HG02678 (cell line): Measurements from ENCODE around the gene MYL10.

ENCODE experiments used
- ATAC-seq: cut with Tn5 transposase; IDR thresholded peaks from one replicate; pipeline ENCODE4 v1.9.1; 2021; ENCODE audit warnings: mild to moderate bottlenecking, moderate library complexity; ENCODE audit not compliant: unreplicated experiment

The MYL10 gene

DNA sequence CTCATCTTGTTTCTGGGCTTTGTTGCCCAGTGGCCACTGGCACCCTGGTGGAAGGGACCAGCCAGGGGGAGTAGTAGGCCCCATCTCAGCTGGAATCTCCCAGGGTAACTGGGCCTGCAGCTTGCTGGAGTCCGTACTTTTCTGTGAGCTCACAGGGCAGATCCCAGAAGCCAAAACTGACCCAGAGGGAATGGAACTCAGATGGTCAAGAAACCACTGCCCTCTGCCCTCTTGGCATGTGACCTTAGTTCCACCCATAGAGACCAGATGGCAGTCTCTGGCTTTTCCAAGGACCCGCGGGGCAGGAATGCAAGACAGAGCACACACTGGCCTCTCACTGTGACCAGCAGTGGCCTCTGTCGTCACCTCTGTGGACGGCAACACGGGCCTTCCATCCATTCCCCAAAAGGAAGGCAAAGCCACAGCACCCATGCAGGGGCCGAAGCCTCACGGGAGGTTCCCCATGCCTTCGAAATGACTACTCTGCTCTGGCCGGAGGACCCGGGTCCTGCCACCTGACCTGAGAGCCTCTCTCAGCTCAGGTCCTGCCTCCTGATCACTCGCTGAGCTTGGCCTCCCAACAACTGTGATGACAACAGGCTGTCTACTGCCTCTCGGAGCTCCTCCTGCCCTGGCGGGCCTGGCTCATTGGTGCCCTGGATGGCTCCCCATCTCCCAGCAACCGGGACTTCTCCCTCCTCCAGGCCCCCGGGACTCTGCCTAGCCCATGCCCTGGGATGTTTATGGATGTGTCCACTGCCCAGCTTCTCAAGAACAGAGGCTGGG, 29.9 kb downstream of the MYL10 start:
- ATAC-seq, result no peak

DNA sequence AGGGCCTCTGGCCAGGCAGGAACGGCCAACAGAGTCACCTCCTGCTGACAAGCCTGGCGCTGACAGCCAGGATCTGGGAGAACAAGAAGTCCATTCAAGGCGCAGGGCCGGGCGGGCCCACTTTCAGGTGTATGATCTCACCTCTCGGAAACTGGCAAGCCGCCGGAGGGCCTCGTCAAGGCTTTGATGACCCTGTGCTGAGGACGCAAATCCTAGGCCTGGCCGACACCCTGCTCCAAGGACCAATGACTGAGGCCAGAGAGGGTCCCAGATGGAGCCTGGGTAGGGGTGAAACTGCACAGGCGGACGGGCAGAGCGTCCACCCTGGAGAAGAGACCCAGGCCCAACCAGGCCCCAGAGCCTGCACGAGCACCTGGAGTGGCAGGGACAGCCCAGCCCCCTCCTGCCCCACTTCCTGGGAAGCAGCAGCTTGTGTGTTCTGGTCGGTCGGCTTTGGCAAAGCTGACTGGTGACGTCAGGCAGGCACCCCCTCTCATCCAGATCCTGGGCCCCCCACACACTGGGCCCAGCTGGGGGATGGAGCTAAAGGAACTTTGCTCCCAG, 30.6 kb downstream of the MYL10 start:
- no peak for ATAC-seq

DNA sequence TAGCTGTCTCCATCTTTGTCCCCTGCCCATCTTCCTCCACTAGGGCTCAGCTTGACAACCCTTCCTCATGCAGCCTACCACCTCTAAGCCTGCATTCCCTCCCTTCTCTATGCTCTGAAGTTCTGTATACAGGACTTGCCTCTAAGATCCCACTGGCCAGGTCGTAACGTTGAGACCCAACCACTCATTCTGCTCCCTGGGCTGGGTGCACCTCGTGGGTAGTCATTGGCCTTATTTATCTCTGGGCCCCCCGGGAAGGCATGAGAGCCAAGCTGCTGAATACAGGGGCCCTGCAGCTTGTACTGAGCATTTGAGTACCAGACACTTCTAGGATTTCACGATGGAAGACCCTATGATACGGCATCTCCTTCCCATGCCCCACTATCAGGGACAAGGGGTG, 31.2 kb downstream of the MYL10 start:
- no peak for ATAC-seq

GRCh38 chr7:101596898-101597297, 32.2 kb downstream of the MYL10 start:
- no peak for ATAC-seq

DNA sequence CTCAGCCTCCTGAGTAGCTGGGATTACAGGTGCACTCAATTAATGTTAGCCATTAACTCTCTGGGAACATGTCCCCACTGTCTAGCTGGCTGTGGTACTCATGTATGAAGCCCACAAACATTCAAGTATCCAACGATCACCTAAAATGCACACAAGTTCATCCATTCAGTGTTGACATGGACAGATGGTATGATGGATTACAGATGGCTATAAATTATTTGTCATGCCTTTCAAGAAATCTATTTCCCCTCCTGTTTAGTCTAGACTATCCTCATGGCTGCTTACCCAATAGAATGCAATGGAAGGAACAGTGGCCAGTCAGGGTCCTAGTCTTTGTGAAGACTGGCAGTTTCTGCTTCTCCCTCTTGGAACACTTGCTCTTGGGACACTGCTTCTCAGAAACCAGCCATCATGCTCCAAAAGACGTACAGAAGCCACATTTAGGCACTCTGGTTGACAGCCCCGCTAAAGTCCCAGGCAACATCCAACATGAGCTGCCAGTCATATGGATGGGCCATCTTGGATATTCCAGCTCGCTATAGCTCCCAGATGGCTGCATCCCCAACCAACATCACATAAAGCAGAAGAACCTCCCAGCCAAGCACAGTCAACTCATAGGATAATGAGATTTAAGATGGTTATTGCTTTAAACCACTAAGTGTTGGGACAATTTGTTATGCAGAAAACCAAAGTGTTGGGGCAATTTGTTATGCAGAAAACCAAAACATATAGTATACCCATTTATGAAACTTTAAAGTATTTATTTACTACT, 33.1 kb downstream of the MYL10 start:
- ATAC-seq, result no peak

DNA sequence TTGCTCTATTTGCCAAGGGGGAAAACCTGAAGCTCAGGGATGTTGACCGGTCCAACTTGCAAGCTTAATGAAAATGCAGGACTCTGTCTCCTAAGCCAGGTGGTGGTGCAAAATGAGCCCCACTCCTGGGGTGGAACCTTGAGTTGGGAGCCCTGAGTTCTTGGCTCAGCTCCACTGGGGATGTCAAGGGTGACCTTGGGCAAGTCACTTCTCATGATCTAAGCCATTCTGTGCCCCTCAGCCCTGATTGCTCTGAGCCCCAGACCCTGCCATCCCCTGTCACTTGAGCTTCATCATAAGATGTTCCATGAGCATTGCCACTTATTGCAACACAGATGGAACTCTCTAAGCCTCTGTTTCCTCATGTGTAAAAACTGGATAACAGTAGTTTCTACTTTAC, 33.9 kb downstream of the MYL10 start:
- ATAC-seq, result no peak

- ATAC-seq, result no peak
These were observed 34.3 kb downstream of the MYL10 start for GRCh38 chr7:101594790-101595189.

DNA sequence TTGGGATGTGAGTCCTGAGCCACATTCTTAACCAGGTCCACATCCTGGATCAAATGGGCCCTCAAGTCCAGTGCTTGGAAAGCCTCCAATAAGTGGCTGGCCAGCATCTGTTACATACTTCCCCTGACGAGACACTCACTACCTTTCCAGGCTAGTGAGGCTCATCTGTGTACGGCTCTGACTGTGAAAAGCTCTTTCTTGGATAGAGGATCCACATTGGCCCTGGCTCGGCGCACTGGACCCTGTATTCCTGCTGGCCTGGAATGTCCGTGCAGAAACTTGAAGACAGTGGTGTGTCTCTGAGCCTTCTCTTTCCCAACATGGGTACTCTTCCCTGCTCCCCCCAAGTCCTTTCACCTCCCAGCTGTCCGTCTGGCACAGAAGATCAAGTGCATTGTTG, 35.5 kb downstream of the MYL10 start:
- ATAC-seq, result no peak

- no peak for ATAC-seq
These were observed 37.6 kb downstream of the MYL10 start for GRCh38 chr7:101591504-101591903.

DNA sequence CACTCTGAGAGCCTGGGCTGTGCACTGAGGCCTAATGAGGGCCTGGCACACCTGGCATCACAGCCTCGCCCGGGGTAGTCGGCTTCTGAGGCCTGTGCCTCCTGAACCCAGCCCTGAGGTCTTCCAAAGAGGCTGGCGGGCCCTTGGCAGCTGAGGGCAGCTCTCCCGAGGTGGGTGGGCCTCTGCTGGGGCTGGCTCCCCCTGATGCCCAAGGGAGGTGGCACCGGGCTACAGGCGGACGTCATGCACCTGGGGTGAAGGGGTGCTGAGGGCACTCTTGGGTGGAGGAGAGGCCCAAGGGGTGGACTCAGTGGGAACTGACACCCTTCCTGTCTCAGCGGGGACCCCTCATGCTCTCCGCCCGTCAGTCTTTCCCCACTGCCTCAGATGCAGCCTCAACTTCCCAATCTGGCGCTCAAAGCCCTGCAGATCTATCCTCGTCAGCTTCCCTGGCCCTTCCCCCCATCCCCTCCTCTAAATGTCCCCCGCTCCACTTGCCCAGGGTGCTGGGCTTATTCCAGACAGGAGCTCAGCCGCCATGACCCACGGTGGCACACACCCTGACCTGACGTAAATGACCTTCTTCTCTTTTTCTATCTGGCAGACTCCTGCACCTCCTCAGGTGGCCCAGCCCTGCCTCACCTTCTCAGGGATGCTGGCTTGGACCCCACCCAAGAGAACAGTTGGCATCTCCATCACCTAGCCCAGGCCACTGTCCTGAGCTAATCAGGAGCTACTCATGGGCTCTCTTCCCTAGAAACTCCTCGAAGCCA, 38.2 kb downstream of the MYL10 start:
- no peak for ATAC-seq

- ATAC-seq, result no peak
These were observed 39.0 kb downstream of the MYL10 start for GRCh38 chr7:101589976-101590662.

DNA sequence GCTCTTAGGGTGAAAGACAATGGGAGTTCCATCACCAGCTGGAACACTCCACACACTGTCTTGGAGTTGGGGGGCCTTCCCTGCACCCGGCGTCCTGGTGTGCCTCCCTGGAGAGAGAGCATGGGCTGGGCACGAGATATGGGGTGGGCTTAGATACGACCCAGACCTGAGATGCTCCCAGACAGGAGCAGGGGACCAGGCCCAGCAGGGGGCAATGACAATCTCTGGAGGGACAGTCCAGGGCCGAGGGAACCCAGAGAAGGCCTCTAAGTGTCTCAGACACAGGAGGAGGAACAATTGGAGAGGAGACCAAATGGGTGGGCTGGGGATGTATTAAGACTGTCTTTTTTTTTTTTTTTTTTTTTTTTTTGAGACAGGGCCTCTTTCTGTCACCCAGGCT, 40.0 kb downstream of the MYL10 start:
- ATAC-seq, result no peak

- ATAC-seq, result no peak
These were observed 40.8 kb downstream of the MYL10 start for GRCh38 chr7:101588131-101588935.

DNA sequence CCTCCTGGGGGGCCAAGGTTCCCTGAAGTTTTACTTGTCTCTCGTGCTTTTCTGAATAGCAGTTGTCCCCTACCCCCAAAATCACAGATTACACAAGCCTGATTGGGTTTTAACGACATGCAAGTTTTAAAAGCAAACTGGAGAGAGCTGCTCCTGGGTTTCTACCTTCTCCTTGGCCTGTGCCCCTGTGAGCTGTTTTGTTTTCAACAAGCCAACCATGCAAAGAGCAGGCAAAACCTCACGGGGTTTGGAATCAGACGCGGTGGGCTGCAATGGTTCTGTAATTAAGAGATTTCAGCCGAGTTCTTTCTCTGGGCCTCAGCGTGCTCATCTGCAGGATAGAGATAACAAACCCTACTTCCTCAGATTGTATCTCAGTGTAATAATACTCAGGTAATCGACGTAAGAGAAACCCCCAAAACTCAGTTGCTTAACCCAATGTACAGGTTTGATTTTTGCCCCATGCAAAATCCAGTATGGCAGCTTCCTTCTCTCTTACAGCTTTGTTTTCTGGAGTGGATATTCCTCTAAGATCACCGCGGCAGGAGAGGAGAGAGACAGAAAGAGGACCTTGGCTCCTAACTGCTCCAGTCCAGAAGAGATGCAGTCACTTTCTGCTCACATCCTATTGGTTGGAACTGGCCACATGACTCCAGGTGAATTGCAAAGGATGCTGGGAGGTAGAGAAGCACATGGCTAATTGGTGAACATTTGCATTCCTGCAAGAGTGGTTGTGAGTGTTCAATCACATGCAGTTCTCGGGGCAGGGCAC, 42.0 kb downstream of the MYL10 start:
- no peak for ATAC-seq

DNA sequence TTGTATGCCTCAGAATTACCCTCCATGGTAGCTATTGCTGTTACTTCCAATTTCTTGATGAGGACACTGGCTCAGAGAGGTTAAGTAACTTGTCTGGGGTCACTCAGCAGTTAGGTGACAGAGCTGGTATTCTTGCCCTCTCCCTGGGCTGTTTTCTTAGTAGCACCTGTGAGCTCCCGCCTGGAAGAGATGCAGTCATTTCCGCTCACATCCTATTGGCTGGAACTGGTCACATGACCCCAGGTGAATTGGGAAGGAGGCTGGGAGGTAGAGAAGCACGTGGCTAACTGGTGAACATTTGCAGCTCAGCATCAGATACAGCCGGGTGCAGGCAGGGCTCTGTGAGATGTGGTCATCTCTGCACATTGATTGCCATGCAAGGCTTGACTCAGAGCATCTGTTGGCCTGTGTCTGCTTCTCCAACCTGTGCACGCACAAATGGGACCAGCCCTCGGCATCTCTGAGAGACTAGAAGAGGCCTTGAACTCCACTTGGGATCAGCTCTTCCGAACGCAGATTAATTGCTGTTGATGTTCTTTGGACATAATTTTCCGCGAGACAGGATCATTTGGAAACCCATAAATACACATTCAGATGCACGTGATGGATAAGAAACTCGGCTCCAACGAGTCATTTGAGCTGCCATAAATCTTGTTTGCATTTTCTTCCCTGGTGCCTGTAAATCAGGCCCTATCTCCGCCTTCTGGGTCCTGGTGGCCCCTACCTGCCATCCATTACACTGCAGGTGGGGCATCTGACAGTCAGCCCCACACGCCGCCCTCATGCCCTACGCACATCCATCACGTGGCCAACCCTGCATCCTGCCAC, 42.8 kb downstream of the MYL10 start:
- ATAC-seq, result no peak

DNA sequence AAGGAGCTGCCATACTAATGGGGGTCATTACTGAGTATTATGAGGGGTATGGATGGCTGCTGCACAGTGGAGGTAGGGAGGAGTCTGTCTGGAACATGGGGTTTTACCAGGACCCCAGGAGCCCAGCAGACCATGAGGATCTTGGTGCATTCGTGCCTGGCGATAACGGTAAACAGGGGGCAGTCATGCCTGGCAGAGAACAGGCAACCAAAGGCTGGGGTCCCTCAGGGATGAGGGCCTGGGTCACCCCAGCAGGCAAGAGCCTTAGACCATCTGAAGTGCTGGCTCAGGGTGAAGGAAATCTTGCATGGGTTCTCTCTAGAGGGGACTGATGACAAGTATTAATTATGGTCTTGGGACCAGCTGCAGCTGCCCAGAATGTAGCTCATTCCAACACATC, 46.1 kb downstream of the MYL10 start:
- ATAC-seq, result no peak

- ATAC-seq, result no peak
These were observed 47.2 kb downstream of the MYL10 start for GRCh38 chr7:101581891-101582290.

DNA sequence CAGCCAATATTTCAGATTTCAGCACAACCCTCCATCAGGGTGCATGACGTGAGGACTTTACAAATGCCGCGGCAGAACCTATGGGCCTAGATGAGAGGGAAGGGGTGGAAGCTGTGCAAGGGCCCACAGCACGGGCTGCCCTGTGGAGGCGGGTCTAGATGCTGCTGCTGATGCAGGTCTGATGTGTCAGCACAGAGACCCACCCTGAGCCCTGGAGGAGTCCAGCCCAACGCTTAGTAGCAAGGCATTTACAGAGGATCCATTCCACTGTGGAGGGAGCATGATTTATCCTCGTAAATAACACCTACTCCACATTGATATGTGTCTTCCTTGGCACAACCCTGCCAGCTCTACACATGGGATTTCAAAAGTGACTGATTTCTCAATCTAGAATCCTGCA, 48.5 kb downstream of the MYL10 start:
- no peak for ATAC-seq
